Ovary (tissue), 9 donors: ENCODE results near the gene MRNIP. TPM values are rescaled to one million over a fixed set of nuclear protein-coding genes. Genes with fewer than 3 reads are reported as not detected.

Experiments
- DNase-seq, 5 donors: peaks; one replicate each; pipeline ENCODE4 v3.0.0-alpha.2; 2019 to 2020
- H3K27ac ChIP-seq, 2 donors: fragments of 200-600 bp; one replicate each; pipeline versions ENCODE4 v1.5.1 to v1.8.0; 2019 to 2022
- H3K27me3 ChIP-seq: fragments of 200-600 bp; one replicate; pipeline ENCODE4 v1.8.0; 2022
- H3K36me3 ChIP-seq: fragments of 200-600 bp; sonication (generic); one replicate; pipeline ENCODE4 v1.5.1; 2019
- H3K4me1 ChIP-seq: one replicate; pipeline ENCODE4 v1.8.1; 2013; ENCODE audit warnings: mild to moderate bottlenecking, moderate library complexity; ENCODE audit not compliant: insufficient read depth
- H3K4me3 ChIP-seq: fragments of 200-600 bp; sonication (generic); one replicate; pipeline ENCODE4 v1.5.1; 2017
- H3K9me3 ChIP-seq, 2 donors: fragments of 200-600 bp in 1 of 2; sonication (generic) in 1 of 2; one replicate each; pipeline versions ENCODE4 v1.5.1 to v1.8.1; 2013 to 2019; ENCODE audit warnings: mild to moderate bottlenecking in 1 of 2, moderate library complexity in 1 of 2
- CTCF ChIP-seq, 3 donors: fragments of 450-650 bp in 2 of 3; fragments of 200-600 bp in 1 of 3; IDR thresholded peaks; one replicate each; pipeline versions ENCODE4 v1.5.1 to v1.8.0; 2016 to 2022; ENCODE audit warnings: antibody characterized with exemption in 3 of 3, mild to moderate bottlenecking in 1 of 3
- EP300 ChIP-seq: sonication (generic); formaldehyde crosslinking; IDR thresholded peaks from one replicate; pipeline ENCODE4 v1.6.1; 2017; ENCODE audit warnings: antibody characterized with exemption
- POLR2A ChIP-seq: fragments of 450-650 bp; IDR thresholded peaks from one replicate; pipeline ENCODE4 v1.6.1; 2017; ENCODE audit warnings: antibody characterized with exemption, mild to moderate bottlenecking, moderate library complexity
- WGBS, 3 donors: extraction: QIAGEN DNeasy Blood & Tissue Kit in 1 of 3; methylation state at CpG; one replicate each; pipeline versions ENCODE4 v1.1.5 to v1.1.7; 2013 to 2017; 5-methylcytosine and 5-hydroxymethylcytosine counted together
- intact Hi-C, 4 donors: fragments of 100-400 bp; cut with DNase I; formaldehyde crosslinking; loops; one replicate each; pipeline versions ENCODE4 v1.11.0 to v1.15.1; 2022 to 2023
- polyA plus RNA-seq, 2 donors: library from polyadenylated mRNA; stranded (reverse); fragments of 200-250 nt in 1 of 2; fragments of 350-450 nt in 1 of 2; fragmentation: Illumina TruSeq in 1 of 2; extraction: RNeasy Lipid Tissue Mini Kit (QIAGEN cat#74804) in 1 of 2; gene quantifications; one replicate each; pipeline ENCODE4 v1.2.3, GENCODE V29; 2013 to 2014
- total RNA-seq, 7 donors: library from RNA; depleted of rRNA in 2 of 7; stranded (reverse); fragments of >200 nt in 2 of 7; fragmentation: NEBNext Ultra II Directional in 3 of 7; extraction: Animal tissue kit (Norgen Biotek cat#: 25700) in 3 of 7; gene quantifications; one replicate each; pipeline versions ENCODE4 v1.1.0 to v1.2.4, GENCODE V29; 2016 to 2023
- donor health status: DM: no; HTN: no; CAD: no; lungs with moderate emphysema.
- donor health status: DM: no; HTN: no; CAD: no.
- donor health status: Bipolar disorder and iron deficiency.
- donor health status: DM: yes; HTN: yes; CAD: no.
- donor health status: DM: no; HTN: no; CAD: no.
- donor health status: DM: yes; HTN: yes; CAD: no.

MRNIP gene
- total and polyA plus RNA-seq, 9 donors: 26.9 to 61.1 (median 50.3) TPM

- 78 to 81% (median 80%) methylated on average over 13 of the region's 13 CpGs for WGBS, 3 donors
- Histone ChIP-seq H3K4me3 (no peak overlapping the region), H3K27ac (no peak overlapping the region), H3K27me3 (no peaks in the 10 kb centered on the region), H3K9me3 (no peaks in the 10 kb centered on the region), H3K36me3 (no peaks in the 10 kb centered on the region), H3K4me1 (peaks cover 16% of the 10 kb centered on the region)
- no peak for DNase-seq
- intact Hi-C loops: loop anchor here in 1 of 4 donors (10.0 kb wide), 1 partner anchor 79 kb away; the partner anchor contains the start of gene TBC1D9B
- TF ChIP-seq POLR2A (no peak), EP300 (no peak), CTCF (IDR thresholded peaks at IDR 0.05) (no peak)
Observed at GRCh38 chr5:179825655-179826182, 32.9 kb downstream of the MRNIP start.

- no peaks in the 10 kb centered on the region for H3K36me3 ChIP-seq
- H3K27me3 ChIP-seq: no peaks in the 10 kb centered on the region
Observed at GRCh38 chr5:179824745-179825112, 33.9 kb downstream of the MRNIP start.

GRCh38 chr5:179823937-179824744 is 34.5 kb downstream of the MRNIP start:
- Histone ChIP-seq H3K4me3 (no peak overlapping the region), H3K9me3 (no peaks in the 10 kb centered on the region), H3K36me3 (no peaks in the 10 kb centered on the region), H3K27me3 (no peaks in the 10 kb centered on the region), H3K4me1 (peaks cover 27% of the 10 kb centered on the region), H3K27ac (no peak overlapping the region)
- 84 to 88% (median 86%) methylated on average over 22 of the region's 22 CpGs for WGBS, 3 donors
- no peak for TF ChIP-seq EP300
- TF ChIP-seq POLR2A: no peak
- no peak for TF ChIP-seq CTCF (IDR thresholded peaks at IDR 0.05)
- intact Hi-C loops: loop anchor here in 1 of 4 donors (10.0 kb wide), 1 partner anchor 81 kb away; the partner anchor contains the start of gene TBC1D9B
- DNase-seq: peak in 2 of 5 donors; percentile 30 to 38

More at GRCh38 chr5:179824745-179825112, 33.9 kb downstream of the MRNIP start:
- TF ChIP-seq EP300 (no peak), CTCF (IDR thresholded peaks at IDR 0.05) (no peak), POLR2A (no peak)
- WGBS, 3 donors: 67 to 80% (median 72%) methylated on average over 3 of the region's 3 CpGs
- intact Hi-C loops: loop anchor here in 1 of 4 donors (10.0 kb wide), 1 partner anchor 80 kb away; the partner anchor contains the start of gene TBC1D9B
- H3K9me3 ChIP-seq: no peaks in the 10 kb centered on the region
- H3K4me1 ChIP-seq: peaks cover 22% of the 10 kb centered on the region
- DNase-seq: no peak
- H3K4me3 ChIP-seq: no peak overlapping the region
- H3K27ac ChIP-seq: no peak overlapping the region

GRCh38 chr5:179822444-179822990 is 36.1 kb downstream of the MRNIP start:
- no peaks in the 10 kb centered on the region for H3K36me3 ChIP-seq

More at GRCh38 chr5:179822444-179822990, 36.1 kb downstream of the MRNIP start:
- no peaks in the 10 kb centered on the region for H3K9me3 ChIP-seq
- peak in 4 of 5 donors; percentile 16 to 47 (median 34) for DNase-seq
- peaks cover 30% of the 10 kb centered on the region for H3K4me1 ChIP-seq
- peak overlapping the region; percentile 0 to 7 for H3K27ac ChIP-seq
- TF ChIP-seq EP300 (no peak), CTCF (IDR thresholded peaks at IDR 0.05) (no peak), POLR2A (no peak)
- 33 to 49% (median 33%) methylated on average over 8 of the region's 8 CpGs for WGBS, 3 donors
- H3K27me3 ChIP-seq: no peaks in the 10 kb centered on the region
- intact Hi-C loops: loop anchor here in 1 of 4 donors (10.0 kb wide), 1 partner anchor 82 kb away; the partner anchor contains the start of gene TBC1D9B
- peak overlapping the region; percentile 82 for H3K4me3 ChIP-seq
